HG03139 (cell line): ENCODE data around the gene CBLN2.

ENCODE experiments used
- ATAC-seq: cut with Tn5 transposase; IDR thresholded peaks from one replicate; pipeline ENCODE4 v1.9.1; 2021; ENCODE audit not compliant: unreplicated experiment

Gene CBLN2

DNA sequence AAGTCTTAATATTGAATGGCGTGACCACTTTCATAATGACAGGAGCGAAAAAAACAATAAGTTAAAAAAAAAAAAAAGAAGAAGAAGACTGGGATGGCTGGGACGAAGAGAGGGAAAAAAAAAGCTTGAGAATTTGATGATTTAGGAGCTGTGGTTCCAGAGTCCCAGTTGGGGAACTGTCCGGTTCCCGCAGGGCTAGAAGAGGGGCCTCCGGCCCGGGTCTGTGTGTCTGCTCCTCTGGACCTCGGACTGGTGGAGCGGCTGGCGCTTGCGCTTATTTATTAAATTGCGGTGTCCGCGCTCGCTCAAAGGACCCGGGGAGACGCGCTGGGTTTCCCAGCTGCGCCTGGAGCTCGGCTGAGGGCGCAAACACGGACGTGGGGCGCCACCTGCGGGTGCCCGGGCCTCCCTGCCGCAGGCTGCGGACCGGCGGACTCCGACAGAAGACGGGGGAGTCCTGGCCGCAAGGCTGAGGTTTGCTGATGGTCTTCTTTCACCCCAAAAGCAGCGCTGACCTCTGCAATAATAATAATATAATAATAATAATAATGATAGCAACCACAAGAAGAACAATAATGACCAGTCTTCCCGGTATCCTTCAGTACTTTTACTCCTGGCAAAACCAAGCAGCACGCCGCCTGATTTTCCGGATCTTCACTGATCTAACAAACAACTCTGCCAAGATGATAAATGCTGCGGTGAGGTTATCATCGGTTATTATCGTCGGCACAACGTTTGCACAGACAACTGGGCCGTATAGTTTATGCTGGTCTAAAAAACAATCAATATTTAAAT lies at the start of gene CBLN2:
CBLN2 (minus strand) TSS at position 251 of the 795 bp plus-strand sequence. CDS start 2,182 bp downstream, outside the sequence.
- peak; percentile 76 for ATAC-seq

DNA sequence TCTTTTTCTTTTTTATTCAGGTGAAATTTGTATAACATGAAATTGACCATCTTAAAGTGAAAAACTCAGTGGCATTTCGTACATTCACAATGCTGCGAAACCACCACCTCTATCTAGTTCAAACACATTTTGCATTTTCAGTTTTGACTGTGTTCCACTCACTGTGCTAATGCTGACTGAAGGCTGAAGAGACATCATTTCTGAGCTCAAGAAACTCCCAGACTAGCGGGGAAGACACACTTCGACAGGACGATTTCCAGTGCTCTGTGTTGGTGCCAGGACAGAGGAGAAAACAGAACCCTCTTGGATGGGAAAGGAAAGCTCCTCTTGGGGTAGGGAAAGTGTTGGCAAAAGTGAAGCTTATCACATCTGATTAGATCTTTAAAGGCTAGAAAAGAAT lies 44.2 kb upstream of the CBLN2 start:
- no peak for ATAC-seq

DNA sequence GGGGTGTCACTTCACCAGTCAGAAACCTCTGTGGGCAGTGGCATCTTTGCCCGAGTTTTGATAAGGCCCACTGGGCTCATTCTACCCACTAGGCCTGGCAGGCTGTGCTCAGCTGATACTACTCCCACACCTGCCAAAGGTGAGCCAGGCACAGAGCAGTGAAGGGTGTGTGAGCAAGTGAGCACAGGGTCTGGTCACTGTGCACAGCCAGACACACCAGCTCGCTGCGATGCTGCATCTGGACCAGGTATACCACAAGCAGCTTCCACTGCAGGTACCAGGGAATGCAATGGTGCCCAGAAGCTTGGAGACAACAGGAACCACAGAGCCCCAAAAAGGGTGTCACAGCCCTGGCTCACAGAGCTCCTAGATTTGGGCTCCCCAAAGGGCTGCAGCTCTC lies 40.6 kb upstream of the CBLN2 start:
- ATAC-seq, result no peak

DNA sequence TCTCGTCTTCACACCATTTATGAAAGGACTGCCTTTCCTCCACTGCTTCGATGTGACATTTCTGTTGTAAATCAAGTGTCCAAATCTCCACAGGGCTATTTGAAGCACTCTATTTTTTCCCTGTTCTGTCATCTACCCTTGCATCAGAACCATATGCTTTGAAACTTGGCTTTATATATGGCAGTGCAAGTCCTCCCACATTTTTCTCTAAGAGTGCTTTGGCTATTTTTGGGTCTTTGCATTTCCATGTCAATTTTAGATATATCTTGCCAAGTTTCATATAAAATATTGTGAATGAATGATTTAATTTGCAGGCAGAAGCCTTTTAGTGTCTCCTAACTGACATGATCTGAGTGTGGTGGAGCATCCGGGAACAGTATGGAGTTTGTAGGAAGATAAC lies 37.8 kb upstream of the CBLN2 start:
- ATAC-seq, result no peak

DNA sequence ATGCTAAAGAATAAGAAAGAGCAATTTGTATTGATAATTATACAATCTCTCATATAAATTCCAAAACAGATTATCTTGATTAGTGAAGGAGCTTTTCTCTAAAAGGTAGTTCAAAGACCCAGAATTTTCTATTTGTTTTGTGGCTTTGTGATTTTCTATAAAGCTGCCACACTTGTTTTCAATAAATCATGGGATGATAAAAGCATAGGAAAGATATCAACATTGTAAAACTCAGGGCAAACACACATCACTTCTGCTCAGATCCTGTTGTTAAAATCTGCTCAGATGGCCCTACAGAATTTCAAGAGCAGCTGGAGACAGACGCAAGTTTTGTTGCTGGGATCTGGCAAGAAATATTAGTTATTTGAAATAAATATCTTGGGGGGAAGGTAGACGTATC lies 28.8 kb upstream of the CBLN2 start:
- no peak for ATAC-seq

DNA sequence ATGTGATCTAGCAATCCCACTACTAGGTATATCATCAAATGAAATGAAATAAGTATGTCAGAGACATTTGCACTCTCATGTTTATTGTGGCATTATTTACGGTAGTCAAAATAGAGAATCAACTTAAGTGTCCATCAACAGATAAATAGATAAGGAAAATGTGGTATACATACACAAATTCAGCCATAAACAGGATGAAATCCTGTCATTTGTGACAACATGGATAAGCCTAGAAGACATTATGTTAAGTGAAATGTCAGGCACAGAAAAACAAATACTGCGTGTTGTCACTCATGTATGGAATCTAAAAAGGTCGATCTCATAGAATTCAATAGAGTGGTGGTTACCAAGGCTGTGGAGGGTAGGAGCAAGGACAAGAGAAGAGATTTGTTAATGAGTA lies 22.1 kb upstream of the CBLN2 start:
- no peak for ATAC-seq

DNA sequence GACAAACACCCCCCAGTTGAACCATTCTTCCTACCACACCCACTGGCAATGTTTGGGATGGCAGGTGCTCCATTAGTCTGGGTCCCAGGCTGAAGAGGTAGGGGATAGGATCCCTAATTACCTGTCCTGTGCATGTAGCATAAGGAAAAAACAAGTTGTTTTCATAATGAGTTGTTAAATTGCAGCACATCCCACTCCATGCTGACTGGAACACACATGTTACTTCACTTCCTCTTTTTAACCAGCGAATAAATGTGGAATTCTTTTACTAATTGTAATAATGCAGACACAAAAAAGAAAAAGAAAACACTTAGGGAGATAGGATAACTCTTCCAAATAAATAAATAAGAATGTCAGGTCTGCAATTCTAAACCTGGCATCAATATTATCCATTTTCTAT lies 11.8 kb upstream of the CBLN2 start:
- ATAC-seq, result no peak

DNA sequence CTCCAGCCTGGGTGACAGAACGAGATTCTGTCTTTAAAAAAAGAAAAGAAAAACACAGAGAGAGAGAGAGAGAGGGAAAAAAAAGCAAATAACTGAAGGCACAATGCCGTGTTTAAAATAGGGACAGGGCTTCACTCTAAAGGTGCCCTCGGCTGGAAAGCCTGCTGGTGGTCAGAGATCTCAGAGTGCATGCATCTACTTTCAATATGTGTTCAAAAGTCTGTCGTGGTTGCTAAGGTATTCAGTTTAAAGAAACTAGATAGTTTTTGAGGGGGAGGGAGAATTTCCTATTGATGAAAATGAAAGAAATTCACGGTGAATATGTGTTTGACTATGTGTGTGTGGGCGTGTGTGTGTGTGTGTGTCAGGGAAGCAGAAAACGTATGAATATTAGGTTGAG lies 11.0 kb upstream of the CBLN2 start:
- no peak for ATAC-seq

DNA sequence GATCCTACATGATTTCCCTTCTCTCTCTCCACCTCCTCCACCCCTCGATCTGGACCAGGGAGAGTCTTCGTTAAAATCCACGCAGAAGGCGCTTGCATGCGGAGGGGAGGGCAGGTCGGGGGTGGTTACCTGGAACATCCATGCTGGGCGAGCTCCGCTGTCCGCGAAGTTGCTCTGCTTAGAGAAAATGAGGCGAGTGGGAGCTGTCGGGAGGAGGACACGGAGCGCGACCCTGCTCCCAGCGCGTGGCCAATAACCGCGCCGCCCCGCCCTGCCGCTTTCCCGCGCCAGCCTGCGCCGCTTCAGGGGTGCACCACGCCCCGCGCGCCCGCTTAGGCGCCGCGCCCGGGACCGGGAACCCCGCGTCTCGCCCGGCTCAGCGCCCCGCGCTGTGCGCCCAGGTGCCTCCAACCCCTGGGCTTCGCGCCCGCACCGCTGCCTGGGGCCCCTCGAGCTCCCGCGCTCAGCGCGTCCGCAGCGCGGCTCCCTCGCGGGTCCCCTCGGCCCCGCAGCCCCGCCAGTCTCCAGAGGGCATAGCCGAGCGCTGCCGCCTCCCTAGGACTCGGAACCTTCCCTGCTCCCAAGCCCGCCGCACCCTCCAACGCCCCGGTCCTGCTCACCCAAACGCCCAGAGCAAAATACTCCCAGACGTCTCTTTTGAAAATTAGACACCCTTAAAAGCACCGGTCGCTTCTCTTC lies 636 bp downstream of the CBLN2 start:
- ATAC-seq, result no peak

DNA sequence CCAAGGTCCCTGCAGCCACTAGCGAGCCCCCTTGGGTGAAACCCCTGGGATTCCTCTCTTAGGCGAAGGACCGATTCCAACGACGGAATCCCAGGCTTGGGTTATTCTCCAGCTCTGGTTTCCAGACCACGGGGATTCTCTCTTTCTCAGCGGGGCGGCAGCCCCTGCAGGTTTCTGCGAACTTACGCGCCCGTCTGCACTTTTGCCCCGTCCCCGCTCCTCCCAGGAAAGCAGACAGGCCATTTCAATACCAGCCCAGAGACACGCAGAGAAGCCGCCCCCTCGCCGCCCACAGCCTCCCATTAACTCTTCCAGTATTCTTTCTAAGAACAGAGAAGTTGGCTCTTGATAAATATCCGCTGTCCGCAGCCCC lies 1.2 kb downstream of the CBLN2 start:
- no peak for ATAC-seq

DNA sequence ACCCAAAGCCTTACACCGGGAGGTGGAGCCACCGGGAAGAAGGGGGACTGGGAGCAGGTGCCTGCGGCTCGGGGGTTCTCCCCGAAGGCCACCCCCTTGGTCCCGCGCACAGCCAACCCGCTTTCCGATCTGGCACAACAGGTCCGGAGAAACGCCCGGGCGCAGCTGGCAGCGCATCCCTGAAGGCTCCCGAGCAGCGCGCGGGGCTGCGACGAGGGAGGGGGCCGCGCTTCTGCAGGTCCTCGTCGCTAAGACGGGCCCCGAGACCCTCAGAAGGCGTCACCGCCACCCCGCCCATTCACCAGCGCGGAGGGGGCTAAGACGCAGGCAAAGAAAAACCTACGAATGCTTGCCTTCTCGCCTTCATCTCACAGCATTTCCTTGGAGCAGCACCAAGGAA lies 1.8 kb downstream of the CBLN2 start:
- no peak for ATAC-seq

DNA sequence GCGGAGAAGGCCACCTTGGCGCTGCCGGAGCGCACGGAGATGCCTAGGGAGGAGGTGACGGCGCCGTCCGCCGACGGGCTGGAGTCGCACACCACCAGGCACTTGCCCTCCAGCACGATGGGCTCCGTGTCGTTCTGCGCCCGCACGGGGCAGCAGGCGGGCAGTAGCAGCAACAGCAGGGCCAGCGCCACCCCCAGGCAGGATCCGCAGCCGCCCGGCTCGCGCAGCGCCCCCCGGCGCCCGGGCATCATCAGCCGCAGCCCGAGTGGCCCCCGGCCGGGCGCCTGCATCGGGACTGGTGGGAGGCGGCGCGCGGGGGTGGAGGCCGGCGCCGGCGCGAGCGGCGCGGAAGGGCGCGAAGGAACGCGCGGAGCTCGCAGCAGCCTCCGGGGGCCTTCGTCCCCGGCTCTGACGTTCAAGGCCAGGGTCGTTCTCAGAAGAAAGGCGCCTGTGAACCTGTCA lies 2.2 kb downstream of the CBLN2 start:
- no peak for ATAC-seq

DNA sequence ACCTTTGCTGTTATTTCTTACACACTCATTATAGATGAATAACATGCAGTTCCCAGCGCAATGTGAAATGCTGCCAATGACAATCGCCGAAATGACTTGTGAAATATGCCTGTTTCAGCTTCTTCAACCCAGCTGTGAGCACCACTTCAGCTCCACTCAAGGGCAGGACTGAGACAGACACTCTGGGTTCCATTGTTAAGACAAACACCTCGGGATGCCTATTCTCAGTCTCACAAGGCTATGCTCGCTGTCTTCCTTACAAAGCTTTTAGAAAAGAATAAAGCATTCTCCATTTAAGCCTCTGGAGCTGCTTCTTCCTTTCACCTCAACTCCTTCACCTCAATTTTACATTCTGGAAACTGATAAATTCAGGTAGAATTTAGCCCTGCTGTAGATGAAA lies 4.2 kb downstream of the CBLN2 start:
- ATAC-seq, result no peak

DNA sequence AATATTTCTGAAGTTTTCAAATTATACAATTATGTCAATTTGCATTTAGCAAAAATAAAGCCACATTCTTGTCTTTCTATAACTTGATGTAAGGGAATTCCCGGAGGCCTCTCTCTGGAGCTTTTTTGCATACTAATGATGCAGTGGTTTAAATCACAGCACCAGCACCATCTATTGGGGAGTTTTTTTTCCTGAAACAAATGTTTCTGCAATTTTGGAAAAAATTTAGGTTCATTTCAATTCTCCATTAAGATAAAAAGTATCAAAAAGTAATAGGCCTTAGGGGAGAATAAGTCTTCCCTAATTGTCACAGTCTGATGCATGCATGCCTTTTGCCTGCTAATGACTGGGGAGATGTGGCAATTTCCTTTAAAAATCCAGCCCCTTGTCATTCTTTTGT lies 13.5 kb downstream of the CBLN2 start:
- no peak for ATAC-seq

DNA sequence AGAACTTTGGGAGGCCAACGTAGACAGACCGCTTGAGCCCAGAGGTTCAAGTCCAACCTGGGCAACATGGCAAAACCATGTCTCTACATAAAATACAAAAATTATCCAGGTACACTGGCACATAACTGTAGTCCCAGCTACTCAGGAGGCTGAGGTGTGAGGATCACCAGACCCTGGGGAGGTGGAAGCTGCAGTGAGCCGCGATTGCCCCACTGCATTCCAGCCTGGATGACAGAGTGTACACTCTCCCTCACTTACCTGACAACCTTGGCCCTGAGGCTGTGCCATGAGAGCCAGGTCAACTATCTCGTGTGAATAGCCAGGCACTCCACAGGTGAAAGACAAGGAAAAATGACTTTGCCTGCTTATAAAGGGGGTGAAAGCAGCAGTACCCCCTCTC lies 39.3 kb downstream of the CBLN2 start:
- ATAC-seq, result no peak

DNA sequence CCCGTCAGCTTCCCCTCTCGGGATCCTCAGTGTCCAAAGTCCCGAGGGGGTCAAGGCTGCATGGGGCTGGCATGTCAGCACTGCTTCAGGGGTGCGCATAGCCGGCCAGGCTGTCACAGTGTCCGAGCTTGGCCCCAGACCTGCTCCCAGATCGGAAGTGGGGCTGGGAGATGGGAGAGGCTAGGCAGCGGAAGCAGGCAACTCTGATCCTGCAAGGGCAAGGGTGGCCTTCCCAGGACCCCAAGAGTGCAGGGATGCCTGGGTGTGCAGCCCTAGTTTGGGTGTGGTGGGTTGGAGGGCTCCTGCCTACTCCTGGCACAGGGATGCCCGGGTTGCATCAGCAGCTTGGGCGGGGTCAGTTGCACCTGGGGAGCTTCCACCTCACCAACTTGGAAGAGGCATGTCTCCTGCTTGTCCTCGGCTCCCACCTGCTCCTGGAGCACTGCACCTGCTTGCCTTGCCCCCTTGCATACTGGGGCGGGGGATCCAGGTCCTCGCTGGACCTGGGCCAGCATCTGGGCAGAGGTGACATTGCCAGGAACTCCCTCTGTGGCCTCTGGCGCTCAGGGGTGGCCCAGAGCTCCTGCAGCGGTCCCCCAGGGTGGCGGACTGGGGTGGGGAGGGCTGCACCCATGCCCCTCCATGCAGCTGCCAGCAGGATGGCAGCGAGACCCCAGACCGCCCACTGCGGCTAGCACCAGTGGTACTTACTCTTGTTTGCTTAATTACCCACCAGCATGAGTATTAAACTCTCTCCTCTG lies 41.3 kb downstream of the CBLN2 start:
- no peak for ATAC-seq

DNA sequence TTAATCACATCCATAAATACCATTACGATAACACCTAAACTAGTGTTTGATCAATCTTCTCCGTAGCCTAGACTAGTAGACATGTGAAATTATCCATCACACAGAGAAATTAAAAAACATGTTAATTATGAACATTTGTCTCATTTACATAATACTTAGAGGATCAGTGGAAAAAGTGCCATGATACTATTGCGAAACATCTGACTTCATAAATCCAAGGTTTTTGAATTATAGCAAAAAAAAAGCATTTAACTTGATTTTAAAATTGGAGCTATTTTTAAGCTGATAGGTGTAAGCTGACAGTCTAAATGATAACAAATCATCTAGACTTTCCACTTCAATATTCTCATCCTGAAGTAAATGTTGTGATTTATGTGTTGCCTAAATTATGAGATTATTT lies 51.6 kb downstream of the CBLN2 start:
- no peak for ATAC-seq
